Esophagus muscularis mucosa (tissue), 4 donors: ENCODE results near the gene ADAM23. TPM values are rescaled to one million over a fixed set of nuclear protein-coding genes. Genes with fewer than 3 reads are reported as not detected.

ENCODE experiments used
- DNase-seq: peaks from one replicate; pipeline ENCODE4 v3.0.0-alpha.2; 2017; ENCODE audit errors: extremely low spot score
- H3K27ac ChIP-seq, 4 donors: fragments of 200-600 bp; sonication (generic); replicated peaks in 1 of 4; 1 replicate in 3 of 4; 2 replicates in 1 of 4; pipeline ENCODE4 v1.5.1; 2016 to 2019; ENCODE audit warnings: mild to moderate bottlenecking in 1 of 4
- H3K27me3 ChIP-seq, 4 donors: fragments of 200-600 bp; sonication (generic); one replicate each; pipeline versions ENCODE4 v1.5.1 to v1.6.0; 2016 to 2019
- H3K36me3 ChIP-seq, 4 donors: fragments of 200-600 bp; sonication (generic); one replicate each; pipeline ENCODE4 v1.5.1; 2016 to 2019
- H3K4me1 ChIP-seq, 4 donors: fragments of 200-600 bp; sonication (generic); one replicate each; pipeline ENCODE4 v1.5.1; 2016 to 2019
- H3K4me3 ChIP-seq, 4 donors: fragments of 200-600 bp; sonication (generic); 1 replicate in 2 of 4; 2 replicates in 2 of 4; pipeline ENCODE4 v1.5.1; 2016 to 2019; ENCODE audit warnings: mild to moderate bottlenecking in 4 of 4, moderate library complexity in 1 of 4
- H3K9me3 ChIP-seq, 4 donors: fragments of 200-600 bp; sonication (generic); 1 replicate in 3 of 4; 2 replicates in 1 of 4; pipeline ENCODE4 v1.5.1; 2016 to 2019
- EP300 ChIP-seq: sonication (generic); formaldehyde crosslinking; IDR thresholded peaks from one replicate; pipeline ENCODE4 v1.6.1; 2017; ENCODE audit warnings: antibody characterized with exemption
- POLR2A ChIP-seq: fragments of 450-650 bp; IDR thresholded peaks from one replicate; pipeline ENCODE4 v1.6.1; 2017; ENCODE audit warnings: antibody characterized with exemption, moderate library complexity, mild to moderate bottlenecking, low read depth
- POLR2AphosphoS5 ChIP-seq, 2 donors: sonication (generic); formaldehyde crosslinking; IDR thresholded peaks; one replicate each; pipeline ENCODE4 v1.6.1; 2017; ENCODE audit warnings: antibody characterized with exemption in 2 of 2
- WGBS: methylation state at CpG from one replicate; pipeline ENCODE4 v1.1.5; 2018; 5-methylcytosine and 5-hydroxymethylcytosine counted together
- intact Hi-C: fragments of 100-400 bp; cut with DNase I; formaldehyde crosslinking; loops from one replicate; pipeline ENCODE4 v1.15.1; 2023
- total RNA-seq, 4 donors: library from RNA; depleted of rRNA; stranded (reverse); fragments of >200 nt; gene quantifications; one replicate each; pipeline versions ENCODE4 v1.1.0 to v1.2.1, GENCODE V29; 2016
- TF ChIP-seq, protein P1 (sequence below), 3 experiments: fragments of 200-600 bp in 2 of 3; fragments of 450-650 bp in 1 of 3; sonication (generic) in 2 of 3; IDR thresholded peaks; one replicate each; pipeline ENCODE4 v1.5.1; 2017 to 2019; ENCODE audit warnings: antibody characterized with exemption in 3 of 3, mild to moderate bottlenecking in 2 of 3, moderate library complexity in 1 of 3

Gene ADAM23
- total RNA-seq, 4 donors from 2014 or later = 1.5 to 3.0 (median 2.2) TPM

DNA sequence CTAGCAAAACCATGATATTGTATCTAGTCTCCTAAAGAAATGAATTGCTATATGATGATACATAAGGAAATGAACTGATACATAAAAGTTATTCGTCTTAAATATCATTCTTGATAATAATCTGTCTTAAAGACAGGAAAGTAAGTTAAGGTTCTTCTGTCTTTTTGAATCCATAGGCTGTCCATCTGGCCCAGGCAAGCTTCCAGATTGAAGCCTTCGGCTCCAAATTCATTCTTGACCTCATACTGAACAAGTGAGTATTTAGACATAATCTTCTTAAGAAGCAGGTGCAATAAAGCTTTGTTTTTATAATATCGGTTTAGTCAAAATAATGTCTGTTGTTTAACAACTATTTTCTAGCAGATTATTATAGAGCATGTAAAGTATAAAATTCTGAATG lies 37.7 kb downstream of the ADAM23 start:
- Histone ChIP-seq H3K36me3 (no peaks in the 10 kb centered on the region), H3K27me3 (no peaks in the 10 kb centered on the region), H3K9me3 (no peaks in the 10 kb centered on the region), H3K4me3 (no peak overlapping the region), H3K4me1 (no peaks in the 10 kb centered on the region), H3K27ac (no peak overlapping the region)
- TF ChIP-seq POLR2AphosphoS5 (IDR thresholded peaks at IDR 0.05) (no peak), EP300 (no peak)
- TF ChIP-seq, protein P1, sequence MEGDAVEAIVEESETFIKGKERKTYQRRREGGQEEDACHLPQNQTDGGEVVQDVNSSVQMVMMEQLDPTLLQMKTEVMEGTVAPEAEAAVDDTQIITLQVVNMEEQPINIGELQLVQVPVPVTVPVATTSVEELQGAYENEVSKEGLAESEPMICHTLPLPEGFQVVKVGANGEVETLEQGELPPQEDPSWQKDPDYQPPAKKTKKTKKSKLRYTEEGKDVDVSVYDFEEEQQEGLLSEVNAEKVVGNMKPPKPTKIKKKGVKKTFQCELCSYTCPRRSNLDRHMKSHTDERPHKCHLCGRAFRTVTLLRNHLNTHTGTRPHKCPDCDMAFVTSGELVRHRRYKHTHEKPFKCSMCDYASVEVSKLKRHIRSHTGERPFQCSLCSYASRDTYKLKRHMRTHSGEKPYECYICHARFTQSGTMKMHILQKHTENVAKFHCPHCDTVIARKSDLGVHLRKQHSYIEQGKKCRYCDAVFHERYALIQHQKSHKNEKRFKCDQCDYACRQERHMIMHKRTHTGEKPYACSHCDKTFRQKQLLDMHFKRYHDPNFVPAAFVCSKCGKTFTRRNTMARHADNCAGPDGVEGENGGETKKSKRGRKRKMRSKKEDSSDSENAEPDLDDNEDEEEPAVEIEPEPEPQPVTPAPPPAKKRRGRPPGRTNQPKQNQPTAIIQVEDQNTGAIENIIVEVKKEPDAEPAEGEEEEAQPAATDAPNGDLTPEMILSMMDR (IDR thresholded peaks at IDR 0.05) = no peak
- WGBS = 79% methylated on average over 3 of the region's 3 CpGs
- intact Hi-C loops = no loop called here
- no peak for DNase-seq

DNA sequence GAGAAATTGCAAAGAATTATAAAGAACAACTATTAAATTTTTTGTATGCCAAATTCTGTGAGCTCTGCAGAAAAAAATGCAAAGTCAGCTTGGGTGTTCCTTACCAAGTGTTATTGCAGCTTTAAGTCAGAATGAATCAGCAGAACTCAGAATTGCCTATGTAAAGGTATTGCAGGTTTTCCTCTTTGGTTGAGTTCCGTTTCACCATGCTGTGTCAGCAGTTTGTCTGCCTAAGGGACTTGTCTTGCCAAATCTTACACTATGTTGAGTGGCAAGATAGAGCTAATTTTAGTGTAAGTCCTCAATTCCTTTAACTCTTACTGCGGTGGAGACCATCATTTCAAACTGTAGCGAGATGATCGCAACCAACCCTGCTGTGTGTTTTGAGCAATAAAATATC lies 38.8 kb downstream of the ADAM23 start:
- no peak overlapping the region for H3K4me3 ChIP-seq

DNA sequence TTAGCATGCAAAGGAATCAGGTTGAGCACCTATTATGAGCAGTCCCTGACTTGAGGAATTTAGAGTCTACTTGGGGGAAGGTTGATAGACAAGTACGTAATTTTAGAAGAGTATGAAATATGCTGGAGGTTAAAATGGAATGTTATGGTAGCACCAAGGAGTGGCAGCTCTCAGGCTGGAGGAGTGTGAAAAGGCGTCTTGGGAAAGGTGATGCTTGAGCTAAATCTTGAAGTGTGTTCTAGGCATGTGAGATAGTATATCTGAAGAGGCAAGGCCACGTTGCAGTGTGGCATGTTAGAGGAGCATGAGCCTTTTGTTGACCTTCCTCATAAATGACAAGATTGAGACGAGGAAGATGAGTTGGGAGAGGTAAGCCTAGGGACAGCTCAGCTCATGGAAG lies 39.3 kb downstream of the ADAM23 start:
- Histone ChIP-seq H3K27me3 (no peaks in the 10 kb centered on the region), H3K27ac (no peak overlapping the region), H3K9me3 (no peaks in the 10 kb centered on the region), H3K4me1 (no peaks in the 10 kb centered on the region), H3K4me3 (no peak overlapping the region), H3K36me3 (no peaks in the 10 kb centered on the region)
- no peak for DNase-seq
- intact Hi-C loops = no loop called here
- TF ChIP-seq EP300 = no peak
- TF ChIP-seq POLR2AphosphoS5 (IDR thresholded peaks at IDR 0.05) = no peak
- TF ChIP-seq, protein P1 (IDR thresholded peaks at IDR 0.05) = no peak
- TF ChIP-seq POLR2A = no peak
- WGBS = 79% methylated on average over 4 of the region's 4 CpGs

More for the DNA sequence above, 38.8 kb downstream of the ADAM23 start:
- no peaks in the 10 kb centered on the region for H3K9me3 ChIP-seq
- no peaks in the 10 kb centered on the region for H3K4me1 ChIP-seq
- intact Hi-C loops = no loop called here
- 81% methylated on average over 4 of the region's 4 CpGs for WGBS
- no peak for DNase-seq
- no peaks in the 10 kb centered on the region for H3K36me3 ChIP-seq
- H3K27me3 ChIP-seq = no peaks in the 10 kb centered on the region
- no peak overlapping the region for H3K27ac ChIP-seq
- TF ChIP-seq, protein P1 (IDR thresholded peaks at IDR 0.05) = no peak
- TF ChIP-seq EP300 (no peak), POLR2A (no peak), POLR2AphosphoS5 (IDR thresholded peaks at IDR 0.05) (no peak)

DNA sequence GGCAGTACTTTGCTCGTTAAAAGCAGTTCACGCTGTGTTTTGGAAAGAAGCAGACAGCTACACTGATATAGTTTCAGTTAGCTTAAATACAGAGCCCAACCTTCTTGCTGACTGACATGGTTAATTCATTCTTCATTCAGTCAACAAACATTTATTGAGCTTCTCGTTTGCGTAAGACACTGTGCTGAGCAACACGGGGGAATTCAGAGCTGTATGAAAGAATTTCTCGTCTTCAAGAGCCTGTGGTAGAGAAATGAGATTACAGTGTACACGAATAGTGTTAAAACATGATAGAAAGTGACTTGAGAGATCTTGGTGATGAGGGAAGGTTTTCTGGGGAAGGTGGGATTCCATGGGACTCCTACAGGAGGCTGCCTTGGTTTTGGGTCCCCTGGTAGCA lies 44.7 kb downstream of the ADAM23 start:
- Histone ChIP-seq H3K4me3 (no peak overlapping the region), H3K27me3 (no peaks in the 10 kb centered on the region), H3K27ac (no peak overlapping the region), H3K9me3 (no peaks in the 10 kb centered on the region), H3K36me3 (no peaks in the 10 kb centered on the region), H3K4me1 (no peaks in the 10 kb centered on the region)
- DNase-seq = no peak
- TF ChIP-seq, protein P1 (IDR thresholded peaks at IDR 0.05) = no peak
- TF ChIP-seq POLR2A (no peak), POLR2AphosphoS5 (IDR thresholded peaks at IDR 0.05) (no peak), EP300 (no peak)
- intact Hi-C loops = no loop called here
- 92% methylated on average over 7 of the region's 7 CpGs for WGBS

DNA sequence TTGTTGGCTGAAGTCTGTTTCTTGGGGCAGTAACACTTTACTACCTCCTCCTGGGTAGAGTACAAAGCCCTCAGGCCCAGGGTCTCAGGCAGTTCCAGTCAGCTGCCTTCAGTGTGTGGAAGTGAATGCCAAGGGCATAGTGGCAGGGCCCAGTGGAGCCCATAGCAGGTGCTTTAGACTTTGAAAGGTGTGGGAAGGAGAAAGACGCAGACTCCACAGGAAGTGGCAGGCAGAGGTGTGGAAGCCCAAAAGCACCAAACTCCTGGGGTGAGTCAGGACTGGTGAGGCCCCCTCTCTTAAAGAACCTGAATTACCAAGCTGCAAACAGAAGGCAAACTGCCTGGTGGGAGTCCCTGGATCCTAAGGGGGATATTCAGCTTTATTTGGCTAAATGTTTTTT lies 45.3 kb downstream of the ADAM23 start:
- no peak overlapping the region for H3K4me3 ChIP-seq
- no peaks in the 10 kb centered on the region for H3K36me3 ChIP-seq
- TF ChIP-seq, protein P1 (IDR thresholded peaks at IDR 0.05) = no peak
- no peak for TF ChIP-seq EP300
- no peak for TF ChIP-seq POLR2A
- TF ChIP-seq POLR2AphosphoS5 (IDR thresholded peaks at IDR 0.05) = no peak
- no peaks in the 10 kb centered on the region for H3K27me3 ChIP-seq
- H3K4me1 ChIP-seq = no peaks in the 10 kb centered on the region
- no peaks in the 10 kb centered on the region for H3K9me3 ChIP-seq
- no peak overlapping the region for H3K27ac ChIP-seq
- no peak for DNase-seq
- WGBS = 94% methylated on average over 1 of the region's 1 CpG
- intact Hi-C loops = no loop called here
